ENCODE data around the gene EXOSC1. TPM values are rescaled to one million over a fixed set of nuclear protein-coding genes. Genes with fewer than 3 reads are reported as not detected.

EXOSC1 gene
- total and polyA plus RNA-seq, 4 donors, result 11.2 to 25.9 (median 14.5) TPM

- peaks cover 10 to 31% (median 23%) of the 10 kb centered on the region in 4 donors for H3K4me1 ChIP-seq (ENCODE audit: control insufficient read depth in 4 of 4, insufficient read depth in 4 of 4, low read length in 3 of 4)
- no peak for DNase-seq (ENCODE audit: low spot score)
- peaks cover 0 to 12% (median 3%) of the 10 kb centered on the region in 4 donors for H3K36me3 ChIP-seq (ENCODE audit: control insufficient read depth in 4 of 4, insufficient read depth in 3 of 4, low read depth in 1 of 4, low read length in 3 of 4)
- no peak overlapping the region for H3K9ac ChIP-seq (ENCODE audit: low read depth in 1 of 2, low read length in 2 of 2)
- TF ChIP-seq, protein P1, sequence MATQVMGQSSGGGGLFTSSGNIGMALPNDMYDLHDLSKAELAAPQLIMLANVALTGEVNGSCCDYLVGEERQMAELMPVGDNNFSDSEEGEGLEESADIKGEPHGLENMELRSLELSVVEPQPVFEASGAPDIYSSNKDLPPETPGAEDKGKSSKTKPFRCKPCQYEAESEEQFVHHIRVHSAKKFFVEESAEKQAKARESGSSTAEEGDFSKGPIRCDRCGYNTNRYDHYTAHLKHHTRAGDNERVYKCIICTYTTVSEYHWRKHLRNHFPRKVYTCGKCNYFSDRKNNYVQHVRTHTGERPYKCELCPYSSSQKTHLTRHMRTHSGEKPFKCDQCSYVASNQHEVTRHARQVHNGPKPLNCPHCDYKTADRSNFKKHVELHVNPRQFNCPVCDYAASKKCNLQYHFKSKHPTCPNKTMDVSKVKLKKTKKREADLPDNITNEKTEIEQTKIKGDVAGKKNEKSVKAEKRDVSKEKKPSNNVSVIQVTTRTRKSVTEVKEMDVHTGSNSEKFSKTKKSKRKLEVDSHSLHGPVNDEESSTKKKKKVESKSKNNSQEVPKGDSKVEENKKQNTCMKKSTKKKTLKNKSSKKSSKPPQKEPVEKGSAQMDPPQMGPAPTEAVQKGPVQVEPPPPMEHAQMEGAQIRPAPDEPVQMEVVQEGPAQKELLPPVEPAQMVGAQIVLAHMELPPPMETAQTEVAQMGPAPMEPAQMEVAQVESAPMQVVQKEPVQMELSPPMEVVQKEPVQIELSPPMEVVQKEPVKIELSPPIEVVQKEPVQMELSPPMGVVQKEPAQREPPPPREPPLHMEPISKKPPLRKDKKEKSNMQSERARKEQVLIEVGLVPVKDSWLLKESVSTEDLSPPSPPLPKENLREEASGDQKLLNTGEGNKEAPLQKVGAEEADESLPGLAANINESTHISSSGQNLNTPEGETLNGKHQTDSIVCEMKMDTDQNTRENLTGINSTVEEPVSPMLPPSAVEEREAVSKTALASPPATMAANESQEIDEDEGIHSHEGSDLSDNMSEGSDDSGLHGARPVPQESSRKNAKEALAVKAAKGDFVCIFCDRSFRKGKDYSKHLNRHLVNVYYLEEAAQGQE (IDR thresholded peaks at IDR 0.05), result no peak
- no peak for TF ChIP-seq YY1 (IDR thresholded peaks at IDR 0.05)
- 92% methylated on average over 1 of the region's 1 CpG for WGBS
- no peak overlapping the region for H3K27ac ChIP-seq (ENCODE audit: low read depth in 1 of 2, low read length in 2 of 2)
- H3K9me3 ChIP-seq (ENCODE audit: control insufficient read depth in 4 of 4, low read length in 3 of 4), result no peaks in the 10 kb centered on the region
- H3K27me3 ChIP-seq (ENCODE audit: control insufficient read depth in 4 of 4, insufficient read depth in 4 of 4, low read length in 3 of 4), result no peaks in the 10 kb centered on the region
- no peak overlapping the region for H3K4me3 ChIP-seq (ENCODE audit: low read depth in 1 of 3, low read length in 3 of 3)
Observed at GRCh38 chr10:97444212-97444611, 1.6 kb downstream of the EXOSC1 start.

DNA sequence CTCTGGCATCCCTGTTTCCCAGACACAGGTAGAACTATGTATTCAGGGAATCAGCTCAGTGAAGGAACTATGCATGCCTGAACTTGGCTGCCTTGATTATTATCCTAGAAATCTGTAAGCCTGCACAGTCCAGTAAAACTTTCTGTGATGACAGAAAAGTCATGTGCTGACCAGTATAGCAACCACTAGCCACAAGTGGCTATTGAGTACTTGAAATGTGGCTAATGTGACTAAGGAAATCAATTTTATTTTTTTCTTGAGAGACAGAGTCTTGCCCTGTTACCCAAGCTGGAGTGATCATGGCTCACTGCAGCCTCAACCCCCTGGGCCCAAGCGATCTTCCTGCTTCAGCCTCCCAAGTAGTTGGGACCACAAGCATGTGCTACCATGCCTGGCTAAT lies 3.5 kb downstream of the EXOSC1 start:
- no peaks in the 10 kb centered on the region for H3K27me3 ChIP-seq (ENCODE audit: control insufficient read depth in 4 of 4, insufficient read depth in 4 of 4, low read length in 3 of 4)
- TF ChIP-seq YY1 (IDR thresholded peaks at IDR 0.05) (no peak), MAX (IDR thresholded peaks at IDR 0.05) (no peak), TAF1 (conservative IDR thresholded peaks at IDR 0.05) (no peak)
- WGBS, result 95% methylated on average over 1 of the region's 1 CpG
- peaks cover 3 to 20% (median 7%) of the 10 kb centered on the region in 4 donors for H3K36me3 ChIP-seq (ENCODE audit: control insufficient read depth in 4 of 4, insufficient read depth in 3 of 4, low read depth in 1 of 4, low read length in 3 of 4)
- H3K9ac ChIP-seq (ENCODE audit: low read depth in 1 of 2, low read length in 2 of 2), result no peak overlapping the region
- DNase-seq (ENCODE audit: low spot score), result no peak
- no peaks in the 10 kb centered on the region for H3K9me3 ChIP-seq (ENCODE audit: control insufficient read depth in 4 of 4, low read length in 3 of 4)
- H3K27ac ChIP-seq (ENCODE audit: low read depth in 1 of 2, low read length in 2 of 2), result no peak overlapping the region
- H3K4me3 ChIP-seq (ENCODE audit: low read depth in 1 of 3, low read length in 3 of 3), result no peak overlapping the region
- peaks cover 6 to 20% (median 14%) of the 10 kb centered on the region in 4 donors for H3K4me1 ChIP-seq (ENCODE audit: control insufficient read depth in 4 of 4, insufficient read depth in 4 of 4, low read length in 3 of 4)

DNA sequence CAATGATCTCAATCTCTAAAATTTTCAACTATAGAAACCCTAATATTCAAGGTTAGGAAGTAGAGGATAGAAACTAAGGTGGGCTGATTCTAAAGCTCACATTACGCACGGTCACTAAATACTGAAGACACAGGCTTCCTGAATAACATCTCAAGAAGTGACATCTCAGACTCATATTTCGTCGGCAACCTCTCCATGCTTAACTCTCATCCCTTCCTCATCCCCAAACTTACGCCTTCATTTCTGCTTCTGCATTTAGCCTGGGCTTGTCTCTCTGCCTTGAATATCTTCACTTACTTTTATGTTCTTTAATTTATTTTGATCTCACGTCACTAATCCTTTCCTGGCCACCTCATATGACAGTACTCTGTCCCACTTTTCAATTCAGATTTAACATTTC lies 10.6 kb downstream of the EXOSC1 start:
- Histone ChIP-seq H3K27ac (ENCODE audit: low read depth in 1 of 2, low read length in 2 of 2) (no peak overlapping the region), H3K4me1 (ENCODE audit: control insufficient read depth in 4 of 4, insufficient read depth in 4 of 4, low read length in 3 of 4) (no peaks in the 10 kb centered on the region), H3K36me3 (ENCODE audit: control insufficient read depth in 4 of 4, insufficient read depth in 3 of 4, low read depth in 1 of 4, low read length in 3 of 4) (peaks cover 3 to 44% (median 40%) of the 10 kb centered on the region in 4 donors), H3K9me3 (ENCODE audit: control insufficient read depth in 4 of 4, low read length in 3 of 4) (no peaks in the 10 kb centered on the region), H3K27me3 (ENCODE audit: control insufficient read depth in 4 of 4, insufficient read depth in 4 of 4, low read length in 3 of 4) (no peaks in the 10 kb centered on the region), H3K9ac (ENCODE audit: low read depth in 1 of 2, low read length in 2 of 2) (no peak overlapping the region), H3K4me3 (ENCODE audit: low read depth in 1 of 3, low read length in 3 of 3) (no peak overlapping the region)
- WGBS, result 96% methylated on average over 6 of the region's 6 CpGs
- no peak for DNase-seq (ENCODE audit: low spot score)
- TF ChIP-seq RAD21 (IDR thresholded peaks at IDR 0.05) (no peak), HNF4G (IDR thresholded peaks at IDR 0.05) (no peak), EGR1 (IDR thresholded peaks at IDR 0.05; ENCODE audit: low read depth in 2 of 2) (no peak)
- TF ChIP-seq, protein P2, sequence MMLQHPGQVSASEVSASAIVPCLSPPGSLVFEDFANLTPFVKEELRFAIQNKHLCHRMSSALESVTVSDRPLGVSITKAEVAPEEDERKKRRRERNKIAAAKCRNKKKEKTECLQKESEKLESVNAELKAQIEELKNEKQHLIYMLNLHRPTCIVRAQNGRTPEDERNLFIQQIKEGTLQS (IDR thresholded peaks at IDR 0.05), result no peak

GRCh38 chr10:97434557-97434956 lies 11.2 kb downstream of the EXOSC1 start:
- Histone ChIP-seq H3K27ac (ENCODE audit: low read depth in 1 of 2, low read length in 2 of 2) (no peak overlapping the region), H3K4me1 (ENCODE audit: control insufficient read depth in 4 of 4, insufficient read depth in 4 of 4, low read length in 3 of 4) (peaks cover 0 to 4% (median 2%) of the 10 kb centered on the region in 4 donors), H3K27me3 (ENCODE audit: control insufficient read depth in 4 of 4, insufficient read depth in 4 of 4, low read length in 3 of 4) (no peaks in the 10 kb centered on the region), H3K9ac (ENCODE audit: low read depth in 1 of 2, low read length in 2 of 2) (no peak overlapping the region), H3K9me3 (ENCODE audit: control insufficient read depth in 4 of 4, low read length in 3 of 4) (no peaks in the 10 kb centered on the region), H3K36me3 (ENCODE audit: control insufficient read depth in 4 of 4, insufficient read depth in 3 of 4, low read depth in 1 of 4, low read length in 3 of 4) (peaks cover 3 to 48% (median 40%) of the 10 kb centered on the region in 4 donors), H3K4me3 (ENCODE audit: low read depth in 1 of 3, low read length in 3 of 3) (no peak overlapping the region)
- no peak for DNase-seq (ENCODE audit: low spot score)
- WGBS, result 98% methylated on average over 1 of the region's 1 CpG
- TF ChIP-seq ZBTB33 (IDR thresholded peaks at IDR 0.05), result no peak
- TF ChIP-seq YY1 (IDR thresholded peaks at IDR 0.05), result no peak
- TF ChIP-seq, protein P3, sequence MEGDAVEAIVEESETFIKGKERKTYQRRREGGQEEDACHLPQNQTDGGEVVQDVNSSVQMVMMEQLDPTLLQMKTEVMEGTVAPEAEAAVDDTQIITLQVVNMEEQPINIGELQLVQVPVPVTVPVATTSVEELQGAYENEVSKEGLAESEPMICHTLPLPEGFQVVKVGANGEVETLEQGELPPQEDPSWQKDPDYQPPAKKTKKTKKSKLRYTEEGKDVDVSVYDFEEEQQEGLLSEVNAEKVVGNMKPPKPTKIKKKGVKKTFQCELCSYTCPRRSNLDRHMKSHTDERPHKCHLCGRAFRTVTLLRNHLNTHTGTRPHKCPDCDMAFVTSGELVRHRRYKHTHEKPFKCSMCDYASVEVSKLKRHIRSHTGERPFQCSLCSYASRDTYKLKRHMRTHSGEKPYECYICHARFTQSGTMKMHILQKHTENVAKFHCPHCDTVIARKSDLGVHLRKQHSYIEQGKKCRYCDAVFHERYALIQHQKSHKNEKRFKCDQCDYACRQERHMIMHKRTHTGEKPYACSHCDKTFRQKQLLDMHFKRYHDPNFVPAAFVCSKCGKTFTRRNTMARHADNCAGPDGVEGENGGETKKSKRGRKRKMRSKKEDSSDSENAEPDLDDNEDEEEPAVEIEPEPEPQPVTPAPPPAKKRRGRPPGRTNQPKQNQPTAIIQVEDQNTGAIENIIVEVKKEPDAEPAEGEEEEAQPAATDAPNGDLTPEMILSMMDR (IDR thresholded peaks at IDR 0.05; ENCODE audit: low read depth, low read length, missing input control), result no peak
- TF ChIP-seq RXRA (IDR thresholded peaks at IDR 0.05), result no peak
- no peak for TF ChIP-seq FOXA2 (IDR thresholded peaks at IDR 0.05)
- TF ChIP-seq HNF4G (IDR thresholded peaks at IDR 0.05), result no peak
- no peak for TF ChIP-seq TAF1 (conservative IDR thresholded peaks at IDR 0.05)
- TF ChIP-seq, protein P2 (IDR thresholded peaks at IDR 0.05), result no peak
- TF ChIP-seq FOXA1 (IDR thresholded peaks at IDR 0.05), result no peak
- no peak for TF ChIP-seq SP1 (IDR thresholded peaks at IDR 0.05)
- TF ChIP-seq RAD21 (IDR thresholded peaks at IDR 0.05), result no peak
- no peak for TF ChIP-seq NR2F2 (IDR thresholded peaks at IDR 0.05)
- no peak for TF ChIP-seq JUND (IDR thresholded peaks at IDR 0.05)

Data from liver (tissue), 9 donors.